Mesendoderm (in vitro differentiated cells): Measurements from ENCODE around the gene KIF27.
A peak's percentile ranks its signal among the peaks of the same experiment; 100 is the strongest.
"Not testable (repeated sequence)": the region's sequence is repeated elsewhere in the genome, so short reads cannot be mapped to it uniquely, and the experiment has no call there.

Source experiments
- DNase-seq: peaks from one replicate; pipeline ENCODE4 v3.0.0; 2013
- H2AK5ac ChIP-seq: 2 replicates; pipeline ENCODE4 v1.6.1; 2013; ENCODE audit warnings: low read length, inconsistent platforms
- H2BK120ac ChIP-seq: 2 replicates; pipeline ENCODE4 v1.6.1; 2013; ENCODE audit warnings: low read depth, mild to moderate bottlenecking, low read length, moderate library complexity, mixed read lengths
- H2BK15ac ChIP-seq: replicated peaks from 2 replicates; pipeline ENCODE4 v1.6.1; 2013; ENCODE audit warnings: low read depth, mild to moderate bottlenecking, moderate library complexity
- H2BK5ac ChIP-seq: 2 replicates; pipeline ENCODE4 v1.6.1; 2013; ENCODE audit warnings: low read length, inconsistent platforms
- H3K18ac ChIP-seq: 2 replicates; pipeline ENCODE4 v1.6.1; 2013; ENCODE audit warnings: mild to moderate bottlenecking, low read length, mixed read lengths
- H3K23ac ChIP-seq: one replicate; pipeline ENCODE4 v1.6.1; 2013; ENCODE audit warnings: low read length
- H3K27ac ChIP-seq: 2 replicates; pipeline ENCODE4 v1.5.1; 2013; ENCODE audit warnings: low read depth, mild to moderate bottlenecking, inconsistent platforms, low read length, moderate library complexity
- H3K27me3 ChIP-seq: 2 replicates; pipeline ENCODE4 v1.6.1; 2013; ENCODE audit warnings: low read length, control low read depth, mild to moderate bottlenecking, inconsistent platforms; ENCODE audit not compliant: insufficient read depth, poor library complexity
- H3K36me3 ChIP-seq: 2 replicates; pipeline ENCODE4 v1.6.1; 2013; ENCODE audit warnings: low read length, inconsistent platforms; ENCODE audit not compliant: control insufficient read depth, insufficient read depth
- H3K4ac ChIP-seq: one replicate; pipeline ENCODE4 v1.6.1; 2013; ENCODE audit warnings: low read depth, mild to moderate bottlenecking, low read length, moderate library complexity
- H3K4me1 ChIP-seq: 2 replicates; pipeline ENCODE4 v1.6.1; 2013; ENCODE audit warnings: low read depth, low read length, inconsistent platforms; ENCODE audit not compliant: control insufficient read depth
- H3K4me2 ChIP-seq: 2 replicates; pipeline ENCODE4 v1.6.1; 2013; ENCODE audit warnings: low read length
- H3K4me3 ChIP-seq: 2 replicates; pipeline ENCODE4 v1.5.1; 2013; ENCODE audit warnings: mild to moderate bottlenecking, low read length
- H3K56ac ChIP-seq: one replicate; pipeline ENCODE4 v1.6.1; 2013; ENCODE audit warnings: low read length
- H3K79me1 ChIP-seq: 2 replicates; pipeline ENCODE4 v1.6.1; 2013; ENCODE audit warnings: low read length, inconsistent platforms
- H3K79me2 ChIP-seq: 2 replicates; pipeline ENCODE4 v1.6.1; 2013; ENCODE audit warnings: mild to moderate bottlenecking, low read length; ENCODE audit not compliant: control insufficient read depth, insufficient read depth
- H3K9ac ChIP-seq: 2 replicates; pipeline ENCODE4 v1.6.1; 2013; ENCODE audit warnings: low read length, inconsistent platforms
- H4K5ac ChIP-seq: one replicate; pipeline ENCODE4 v1.6.1; 2013; ENCODE audit warnings: low read length
- H4K8ac ChIP-seq: one replicate; pipeline ENCODE4 v1.6.1; 2013; ENCODE audit warnings: low read depth, mild to moderate bottlenecking, control low read depth, low read length, moderate library complexity
- WGBS: extraction: QIAGEN DNeasy Blood & Tissue Kit; methylation state at CpG from one replicate; pipeline ENCODE4 v1.1.7; 2013; ENCODE audit warnings: low lambda C conversion rate, missing lambda C conversion rate; ENCODE audit not compliant: insufficient coverage; ENCODE audit errors: extremely low coverage; 5-methylcytosine and 5-hydroxymethylcytosine counted together

The KIF27 gene

GRCh38 chr9:83817356-83818278 lies 103.6 kb downstream of the KIF27 start, which contains the start of gene GKAP1:
GKAP1 (minus strand) TSS chr9:83817769; CDS start chr9:83806517, 11,252 bp downstream.
- not testable (repeated sequence) for H2BK120ac ChIP-seq, H3K27me3 ChIP-seq, H4K8ac ChIP-seq, H4K5ac ChIP-seq, H3K27ac ChIP-seq, H3K4me2 ChIP-seq, H3K4me1 ChIP-seq, H2AK5ac ChIP-seq, H3K36me3 ChIP-seq, H3K79me2 ChIP-seq, H3K4ac ChIP-seq, H2BK15ac ChIP-seq, H3K79me1 ChIP-seq, H2BK5ac ChIP-seq
- peak; percentile 66 for DNase-seq
- Histone ChIP-seq H3K18ac (peak within 1 kb of the TSS; percentile 39), H3K23ac (peak within 1 kb of the TSS; percentile 24), H3K9ac (peak within 1 kb of the TSS; percentile 55), H3K4me3 (peak within 1 kb of the TSS; percentile 26), H3K56ac (peak within 1 kb of the TSS; percentile 80)
- no CpG with 5 or more reads among the region's 103 CpGs for WGBS

DNA sequence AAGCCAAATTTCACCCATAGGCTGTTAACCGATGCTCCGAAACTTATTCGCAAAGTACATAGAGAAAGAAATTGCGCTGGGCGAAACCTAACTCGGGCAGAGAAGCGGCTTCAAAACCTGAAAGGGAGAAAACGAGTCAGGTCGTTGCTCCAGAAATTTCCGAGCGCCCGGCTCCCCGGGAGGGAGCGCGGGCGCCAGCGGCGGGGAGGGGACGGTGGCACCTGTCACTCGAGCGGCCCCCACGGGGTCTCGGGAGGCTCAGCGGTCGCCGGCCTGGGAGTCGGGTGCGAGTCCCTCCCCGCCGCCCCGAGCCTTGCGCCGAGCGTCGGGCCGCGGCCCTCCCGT lies 104.2 kb downstream of the KIF27 start:
- no CpG with 5 or more reads among the region's 38 CpGs for WGBS
- H3K4ac ChIP-seq, H2BK5ac ChIP-seq, H3K4me2 ChIP-seq, H4K8ac ChIP-seq, H4K5ac ChIP-seq, H2BK120ac ChIP-seq, H3K79me2 ChIP-seq, H3K79me1 ChIP-seq, H3K27ac ChIP-seq, H3K4me1 ChIP-seq, H2AK5ac ChIP-seq, H3K36me3 ChIP-seq, H2BK15ac ChIP-seq, H3K27me3 ChIP-seq: not testable (repeated sequence)
- Histone ChIP-seq H3K56ac (peak overlapping the region; percentile 80), H3K4me3 (peak overlapping the region; percentile 26), H3K9ac (peak overlapping the region; percentile 55), H3K23ac (peak overlapping the region; percentile 24), H3K18ac (peak overlapping the region; percentile 39)
- DNase-seq: peak; percentile 1

DNA sequence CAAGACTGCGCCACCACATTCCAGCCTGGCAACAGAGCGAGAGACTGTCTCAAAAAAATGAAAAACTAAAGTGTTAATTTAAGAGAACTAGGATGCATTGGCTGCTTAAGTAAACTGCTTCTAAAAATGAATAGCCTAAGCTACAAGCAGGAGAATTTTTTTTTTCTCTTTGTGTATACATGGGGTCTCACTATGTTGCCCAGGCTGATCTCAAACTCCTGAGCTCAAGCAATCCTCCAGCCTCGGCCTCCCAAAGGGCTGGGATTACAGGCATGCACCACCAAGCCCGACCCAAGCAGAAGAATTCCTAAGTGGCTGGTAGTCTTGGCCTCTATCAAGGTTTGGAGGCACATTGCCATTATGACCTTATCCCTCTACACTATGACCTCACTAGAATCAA lies 106.1 kb downstream of the KIF27 start:
- H3K4me3 ChIP-seq, H2BK15ac ChIP-seq, H3K79me2 ChIP-seq, H3K9ac ChIP-seq, H3K4me2 ChIP-seq, H3K79me1 ChIP-seq, H4K8ac ChIP-seq, H2BK5ac ChIP-seq, H3K4ac ChIP-seq, H3K23ac ChIP-seq, H2AK5ac ChIP-seq, H3K27me3 ChIP-seq, H3K4me1 ChIP-seq, H2BK120ac ChIP-seq, H3K27ac ChIP-seq, DNase-seq, H3K36me3 ChIP-seq, H3K18ac ChIP-seq, H4K5ac ChIP-seq, H3K56ac ChIP-seq: not testable (repeated sequence)
- WGBS: no CpG with 5 or more reads among the region's 4 CpGs

- not testable (repeated sequence) for H3K79me2 ChIP-seq, H3K56ac ChIP-seq, H2BK15ac ChIP-seq, H3K9ac ChIP-seq, H3K4me3 ChIP-seq, H4K8ac ChIP-seq, H3K23ac ChIP-seq, H3K4me2 ChIP-seq, H3K27me3 ChIP-seq, H2AK5ac ChIP-seq, H3K36me3 ChIP-seq, H3K79me1 ChIP-seq, H3K4ac ChIP-seq, DNase-seq, H2BK120ac ChIP-seq, H3K18ac ChIP-seq, H3K4me1 ChIP-seq, H4K5ac ChIP-seq, H3K27ac ChIP-seq, H2BK5ac ChIP-seq
- no CpG with 5 or more reads among the region's 1 CpG for WGBS
Observed at GRCh38 chr9:83809213-83809612, 112.0 kb downstream of the KIF27 start.

- not testable (repeated sequence) for H2BK5ac ChIP-seq, H3K27ac ChIP-seq, H3K79me2 ChIP-seq, H3K23ac ChIP-seq, H2BK15ac ChIP-seq, H3K9ac ChIP-seq, H3K79me1 ChIP-seq, H4K8ac ChIP-seq, H3K4me2 ChIP-seq, H3K36me3 ChIP-seq, H2AK5ac ChIP-seq, DNase-seq, H4K5ac ChIP-seq, H3K4me1 ChIP-seq, H3K4ac ChIP-seq, H3K27me3 ChIP-seq, H2BK120ac ChIP-seq, H3K56ac ChIP-seq, H3K18ac ChIP-seq, H3K4me3 ChIP-seq
- WGBS: no CpG with 5 or more reads among the region's 31 CpGs
Observed at GRCh38 chr9:83804454-83804853, 116.8 kb downstream of the KIF27 start.

DNA sequence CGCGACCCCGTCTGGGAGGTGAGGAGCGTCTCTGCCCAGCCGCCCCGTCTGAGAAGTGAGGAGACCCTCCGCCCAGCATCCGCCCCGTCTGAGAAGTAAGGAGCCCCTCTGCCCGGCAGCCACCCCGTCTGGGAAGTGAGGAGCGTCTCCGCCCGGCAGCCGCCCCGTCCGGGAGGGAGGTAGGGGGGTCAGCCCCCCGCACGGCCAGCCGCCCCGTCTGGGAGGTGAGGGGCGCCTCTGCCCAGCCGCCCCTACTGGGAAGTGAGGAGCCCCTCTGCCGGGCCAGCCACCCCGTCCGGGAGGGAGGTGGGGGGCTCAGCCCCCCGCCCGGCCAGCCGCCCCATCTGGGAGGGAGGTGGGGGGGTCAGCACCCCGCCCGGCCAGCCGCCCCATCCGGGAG lies 117.3 kb downstream of the KIF27 start:
- not testable (repeated sequence) for H4K8ac ChIP-seq, H3K79me2 ChIP-seq, H2BK120ac ChIP-seq, H3K79me1 ChIP-seq, H2BK15ac ChIP-seq, H3K56ac ChIP-seq, H3K23ac ChIP-seq, H3K4ac ChIP-seq, H3K27ac ChIP-seq, H3K27me3 ChIP-seq, H3K4me3 ChIP-seq, H4K5ac ChIP-seq, H3K4me2 ChIP-seq, H3K18ac ChIP-seq, H3K9ac ChIP-seq, H3K4me1 ChIP-seq, DNase-seq, H2AK5ac ChIP-seq, H3K36me3 ChIP-seq, H2BK5ac ChIP-seq
- no CpG with 5 or more reads among the region's 33 CpGs for whole genome bisulfite sequencing
